Esophagus squamous epithelium (tissue), 4 donors: ENCODE data around the gene DCAF10.

Experiments
- POLR2A ChIP-seq, 4 donors: fragments of 450-650 bp; IDR thresholded peaks; one replicate each; pipeline ENCODE4 v1.6.1; 2017; ENCODE audit warnings: antibody characterized with exemption in 4 of 4, mild to moderate bottlenecking in 4 of 4, moderate library complexity in 3 of 4
- TF ChIP-seq, protein P1 (sequence below), 6 experiments: fragments of 450-650 bp in 4 of 6; fragments of 200-600 bp in 2 of 6; sonication (generic) in 2 of 6; IDR thresholded peaks; one replicate each; pipeline ENCODE4 v1.5.1; 2016 to 2019; ENCODE audit warnings: antibody characterized with exemption in 6 of 6, mild to moderate bottlenecking in 4 of 6, moderate library complexity in 4 of 6

DNA sequence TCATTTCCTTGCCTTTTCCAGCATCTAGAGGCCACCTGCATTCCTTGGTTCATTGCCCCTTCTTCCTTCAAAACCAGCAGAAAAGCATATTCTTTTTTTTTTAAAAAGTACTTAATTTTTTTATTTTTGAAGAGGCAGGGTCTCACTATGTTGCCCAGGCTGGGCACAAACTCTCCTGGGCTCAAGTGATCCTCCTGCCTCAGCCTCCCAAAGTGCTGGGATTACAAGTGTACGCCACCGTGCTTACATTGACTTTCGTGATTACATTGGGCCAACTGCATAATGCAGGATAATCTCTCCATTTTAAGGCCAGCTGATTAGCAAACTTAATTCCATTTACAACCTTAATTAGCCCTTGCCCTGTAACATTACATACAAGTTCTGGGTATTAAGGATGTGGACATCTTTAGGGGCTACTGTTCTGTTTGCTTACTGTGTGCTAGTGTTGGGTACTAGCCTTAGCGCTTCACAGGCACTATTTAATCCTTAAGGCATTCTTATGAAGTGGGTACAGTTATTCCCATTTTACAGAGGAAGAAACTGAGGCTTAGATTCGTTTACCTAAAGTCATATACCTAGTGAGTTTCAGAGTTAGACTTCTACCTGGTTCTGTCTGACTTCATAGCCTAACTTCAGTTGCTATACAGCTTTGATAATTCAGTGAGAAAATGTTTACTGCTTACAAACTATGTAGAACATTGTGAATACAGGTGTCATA, 69.6 kb downstream of the DCAF10 start:
- TF ChIP-seq, protein P1, sequence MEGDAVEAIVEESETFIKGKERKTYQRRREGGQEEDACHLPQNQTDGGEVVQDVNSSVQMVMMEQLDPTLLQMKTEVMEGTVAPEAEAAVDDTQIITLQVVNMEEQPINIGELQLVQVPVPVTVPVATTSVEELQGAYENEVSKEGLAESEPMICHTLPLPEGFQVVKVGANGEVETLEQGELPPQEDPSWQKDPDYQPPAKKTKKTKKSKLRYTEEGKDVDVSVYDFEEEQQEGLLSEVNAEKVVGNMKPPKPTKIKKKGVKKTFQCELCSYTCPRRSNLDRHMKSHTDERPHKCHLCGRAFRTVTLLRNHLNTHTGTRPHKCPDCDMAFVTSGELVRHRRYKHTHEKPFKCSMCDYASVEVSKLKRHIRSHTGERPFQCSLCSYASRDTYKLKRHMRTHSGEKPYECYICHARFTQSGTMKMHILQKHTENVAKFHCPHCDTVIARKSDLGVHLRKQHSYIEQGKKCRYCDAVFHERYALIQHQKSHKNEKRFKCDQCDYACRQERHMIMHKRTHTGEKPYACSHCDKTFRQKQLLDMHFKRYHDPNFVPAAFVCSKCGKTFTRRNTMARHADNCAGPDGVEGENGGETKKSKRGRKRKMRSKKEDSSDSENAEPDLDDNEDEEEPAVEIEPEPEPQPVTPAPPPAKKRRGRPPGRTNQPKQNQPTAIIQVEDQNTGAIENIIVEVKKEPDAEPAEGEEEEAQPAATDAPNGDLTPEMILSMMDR (IDR thresholded peaks at IDR 0.05) = no peak
- TF ChIP-seq POLR2A (IDR thresholded peaks at IDR 0.05) = no peak
